K562 (cell line): ENCODE results near the gene APLP1. TPM values are rescaled to one million over a fixed set of nuclear protein-coding genes. Genes with fewer than 3 reads are reported as not detected.
A peak's percentile ranks its signal among the peaks of the same experiment; 100 is the strongest.

ENCODE experiments used
- ARID2 ChIP-seq: fragments of 450-650 bp; IDR thresholded peaks from 2 replicates; pipeline ENCODE4 v1.6.1; 2017; ENCODE audit warnings: antibody characterized with exemption, mild to moderate bottlenecking
- CHD1 ChIP-seq: fragments of 200-600 bp; sonication (generic); IDR thresholded peaks from one replicate; pipeline ENCODE4 v1.6.1; 2012; ENCODE audit warnings: mild to moderate bottlenecking, moderate library complexity, low read length, inconsistent platforms
- FOXA1 ChIP-seq: fragments of 450-650 bp; IDR thresholded peaks from 2 replicates; pipeline ENCODE4 v1.6.1; 2016; ENCODE audit warnings: mild to moderate bottlenecking, borderline replicate concordance
- GTF2F1 ChIP-seq: IDR thresholded peaks from 2 replicates; pipeline ENCODE4 v1.6.1; 2011; ENCODE audit warnings: low read depth, low read length, improper control_type of control experiment
- KLF10 ChIP-seq: fragments of 250-450 bp; sonication (Bioruptor Pico); IDR thresholded peaks from 2 replicates; pipeline ENCODE4 v1.6.1; 2021; ENCODE audit warnings: matching md5 sums
- NR3C1 ChIP-seq: sonication (generic); formaldehyde crosslinking; IDR thresholded peaks from 2 replicates; pipeline ENCODE4 v1.8.1; 2022; ENCODE audit warnings: missing genetic modification reagents
- NRF1 ChIP-seq, 2 experiments: fragments of 450-650 bp; IDR thresholded peaks in 1 of 2; conservative IDR thresholded peaks in 1 of 2; 2 replicates each; pipeline ENCODE4 v1.6.1; 2014; ENCODE audit warnings: mild to moderate bottlenecking in 2 of 2
- PHB2 ChIP-seq: fragments of 450-650 bp; IDR thresholded peaks from 2 replicates; pipeline ENCODE4 v1.6.1; 2017; ENCODE audit warnings: low read depth
- POLR2AphosphoS5 ChIP-seq: IDR thresholded peaks from 2 replicates; pipeline ENCODE4 v1.6.1; 2011; ENCODE audit warnings: mild to moderate bottlenecking, low read depth, low read length, moderate library complexity; ENCODE audit not compliant: control insufficient read depth, insufficient read depth
- POLR2G ChIP-seq: fragments of 200-400 bp; formaldehyde crosslinking; IDR thresholded peaks from 2 replicates; pipeline ENCODE4 v1.6.1; 2017; ENCODE audit warnings: low read depth, mild to moderate bottlenecking, antibody characterized with exemption, low read length, moderate library complexity
- RNF2 ChIP-seq: sonication (generic); IDR thresholded peaks from 2 replicates; pipeline ENCODE4 v1.6.1; 2016
- SIN3A ChIP-seq, 2 experiments: fragments of 150-350 bp in 1 of 2; IDR thresholded peaks; 2 replicates each; pipeline ENCODE4 v1.6.1; 2011 to 2016; ENCODE audit warnings: borderline replicate concordance in 2 of 2, low read depth in 2 of 2, low read length in 2 of 2, mild to moderate bottlenecking in 2 of 2, moderate library complexity in 2 of 2; ENCODE audit not compliant: control insufficient read depth in 1 of 2
- SNIP1 ChIP-seq: fragments of 450-650 bp; IDR thresholded peaks from 2 replicates; pipeline ENCODE4 v1.7.1; 2017; ENCODE audit warnings: low read depth, mild to moderate bottlenecking
- ZNF174 ChIP-seq: fragments of 250-450 bp; sonication (Bioruptor Pico); IDR thresholded peaks from 2 replicates; pipeline ENCODE4 v1.4.0; 2020; ENCODE audit warnings: mild to moderate bottlenecking
- ZNF197 ChIP-seq: fragments of 200-800 bp; sonication (Bioruptor generic); IDR thresholded peaks from 2 replicates; pipeline ENCODE4 v1.6.1; 2016; ENCODE audit warnings: low read depth, missing genetic modification characterization, missing compliant biosample characterization
- ZNF318 ChIP-seq, 2 experiments: fragments of 450-650 bp; IDR thresholded peaks; 2 replicates each; pipeline ENCODE4 v1.6.1; 2016; ENCODE audit warnings: mild to moderate bottlenecking in 2 of 2, borderline replicate concordance in 1 of 2, low read depth in 1 of 2, moderate library complexity in 1 of 2
- polyA plus RNA-seq, 8 experiments: library from polyadenylated mRNA; depleted of rRNA in 4 of 8; stranded (reverse) in 5 of 8; unstranded in 3 of 8; fragments of >200 nt; fragmentation: Nextera tagmentation in 2 of 8; fragmentation: Illumina TruSeq in 1 of 8; extraction: Ambion mirVana in 2 of 8; extraction: Trizol in 1 of 8; gene quantifications; 2 replicates each; pipeline versions ENCODE4 v1.2.1 to v1.2.3, GENCODE V29; 2011 to 2014; ENCODE audit warnings: inconsistent platforms in 1 of 8, missing spikeins in 1 of 8
- total RNA-seq, 7 experiments: library from RNA; depleted of rRNA in 6 of 7; stranded (reverse); fragments of >200 nt in 6 of 7; fragmentation: Illumina TruSeq in 2 of 7; extraction: Trizol in 2 of 7; gene quantifications; 2 replicates each; pipeline versions ENCODE4 v1.2.1 to v1.2.3, GENCODE V29; 2011 to 2021; ENCODE audit warnings: low replicate concordance in 1 of 7

APLP1 gene
- total and polyA plus RNA-seq, 9 of the 15 experiments (the other 6 are each of a cell fraction or from before 2014, with no cell fraction given) = 0.69 to 9.9 (median 4.7) TPM

- TF ChIP-seq SIN3A (IDR thresholded peaks at IDR 0.05; ENCODE audit: borderline replicate concordance in 2 of 2, control insufficient read depth in 1 of 2, low read depth in 2 of 2, low read length in 2 of 2) (peak in 1 of 2 experiments; percentile 18; a peak in 1 of 4 replicates), ARID2 (no peak), ZNF318 (IDR thresholded peaks at IDR 0.05; ENCODE audit: borderline replicate concordance in 1 of 2, low read depth in 1 of 2) (peak in 1 of 2 experiments; percentile 64; a peak in 1 of 4 replicates), FOXA1 (no peak), POLR2AphosphoS5 (no peak), GTF2F1 (no peak), NRF1 (conservative IDR thresholded peaks at IDR 0.05 in 1 of 2, IDR thresholded peaks at IDR 0.05 in 1 of 2) (peak; percentile 79 to 83), ZNF197 (CRISPR knock-in tag) (no peak), ZNF174 (CRISPR knock-in tag) (no peak), POLR2G (peak; percentile 72), NR3C1 (CRISPR knock-in tag) (no peak), KLF10 (no peak), PHB2 (no peak), CHD1 (no peak), SNIP1 (no peak), RNF2 (no peak)
Observed at GRCh38 chr19:35845215-35846037, 22.9 kb upstream of the APLP1 start (continued).
